ENCODE measurements around the gene RXFP4.

RXFP4 gene

GRCh38 chr1:155931332-155932038, 10.0 kb upstream of the RXFP4 start:
- no peak for DNase-seq

DNA sequence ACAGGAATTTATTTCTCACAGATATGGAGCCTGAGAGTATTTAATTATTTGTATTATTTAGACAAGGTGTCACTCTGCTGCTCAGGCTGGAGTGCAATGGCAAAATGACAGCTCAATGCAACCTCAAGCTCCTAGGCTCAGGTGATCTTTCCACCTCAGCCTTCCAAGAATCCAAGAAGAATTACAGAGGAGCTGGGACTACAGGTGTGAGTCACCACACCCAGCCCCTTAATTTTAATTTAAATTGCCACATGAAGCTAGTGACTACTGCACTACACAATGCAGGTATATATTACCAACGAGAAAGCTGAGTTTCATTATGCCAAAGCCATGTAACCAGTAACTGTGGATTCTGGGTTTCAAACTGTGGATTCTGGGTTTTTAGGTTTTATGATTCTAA, 9.4 kb upstream of the RXFP4 start:
- no peak for DNase-seq

GRCh38 chr1:155932487-155932886, 9.0 kb upstream of the RXFP4 start:
- DNase-seq = no peak

DNA sequence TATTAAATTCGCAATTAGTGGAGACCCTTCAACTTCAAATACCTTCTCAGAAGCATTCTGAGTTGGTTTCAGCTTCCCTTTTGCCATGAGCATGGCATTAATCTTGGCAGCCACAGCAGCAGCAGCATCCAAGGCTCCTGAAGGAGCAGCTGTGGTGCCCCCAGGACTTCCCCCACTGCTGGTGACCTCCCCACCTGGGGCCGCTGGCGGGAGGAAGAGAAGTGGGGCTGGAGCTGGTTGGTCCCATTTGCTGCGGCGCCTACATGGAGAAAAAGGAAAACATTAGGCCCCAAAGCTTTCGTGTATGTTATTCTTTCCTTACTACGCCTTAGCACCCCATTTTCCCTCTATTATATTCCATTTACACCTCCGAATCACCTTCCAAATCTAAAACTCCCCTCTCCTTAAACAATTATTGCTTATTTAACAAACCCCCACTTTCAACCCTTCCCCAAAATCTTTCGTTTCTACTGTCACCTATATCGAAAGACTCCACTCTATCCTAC, 7.8 kb upstream of the RXFP4 start:
- DNase-seq = no peak

DNA sequence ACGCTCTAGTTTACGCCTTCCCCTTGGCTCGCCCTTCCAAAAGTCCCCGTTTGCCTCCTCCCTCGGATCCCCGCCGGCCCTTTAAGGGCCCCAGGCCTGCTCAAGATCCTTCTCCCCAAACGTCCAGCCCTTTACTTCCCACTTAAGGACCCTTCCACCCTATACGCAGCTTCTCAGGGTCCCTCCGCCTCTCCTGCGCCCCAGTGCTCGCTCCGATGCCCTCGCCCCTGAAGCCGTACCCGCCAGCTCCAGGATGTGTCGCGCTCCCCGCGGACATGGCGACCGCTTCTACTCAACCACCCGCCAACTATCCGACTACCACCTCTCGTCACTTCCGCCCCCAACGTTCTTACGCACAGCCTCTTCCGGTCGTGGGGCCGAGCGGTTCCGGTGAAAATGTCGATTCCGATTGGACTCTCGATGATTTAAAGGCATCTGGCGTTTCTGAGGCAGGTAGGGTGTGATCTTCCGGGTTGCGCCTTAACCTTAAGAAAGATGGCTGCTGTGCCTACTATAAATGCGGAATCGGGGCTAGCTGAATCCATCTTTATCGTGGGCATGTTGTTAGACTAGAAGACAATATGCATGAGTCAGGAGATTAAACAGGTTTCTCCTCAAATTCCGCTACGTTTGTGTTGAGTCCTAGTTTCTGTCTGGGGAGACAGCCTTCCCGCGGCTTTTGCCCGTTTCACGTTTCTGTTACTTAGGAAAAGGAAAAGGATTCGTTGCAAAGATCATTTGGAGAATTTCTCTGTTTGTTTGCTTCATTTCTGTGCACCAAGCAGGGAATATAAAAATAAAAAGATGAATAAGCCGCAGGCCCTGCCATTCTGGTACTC, 7.1 kb upstream of the RXFP4 start, which contains the start of gene KHDC4:
KHDC4 (minus strand) TSS at position 317 of the 839 bp plus-strand sequence; CDS start at position 277, 40 bp downstream.
- peak; percentile 99 for DNase-seq

DNA sequence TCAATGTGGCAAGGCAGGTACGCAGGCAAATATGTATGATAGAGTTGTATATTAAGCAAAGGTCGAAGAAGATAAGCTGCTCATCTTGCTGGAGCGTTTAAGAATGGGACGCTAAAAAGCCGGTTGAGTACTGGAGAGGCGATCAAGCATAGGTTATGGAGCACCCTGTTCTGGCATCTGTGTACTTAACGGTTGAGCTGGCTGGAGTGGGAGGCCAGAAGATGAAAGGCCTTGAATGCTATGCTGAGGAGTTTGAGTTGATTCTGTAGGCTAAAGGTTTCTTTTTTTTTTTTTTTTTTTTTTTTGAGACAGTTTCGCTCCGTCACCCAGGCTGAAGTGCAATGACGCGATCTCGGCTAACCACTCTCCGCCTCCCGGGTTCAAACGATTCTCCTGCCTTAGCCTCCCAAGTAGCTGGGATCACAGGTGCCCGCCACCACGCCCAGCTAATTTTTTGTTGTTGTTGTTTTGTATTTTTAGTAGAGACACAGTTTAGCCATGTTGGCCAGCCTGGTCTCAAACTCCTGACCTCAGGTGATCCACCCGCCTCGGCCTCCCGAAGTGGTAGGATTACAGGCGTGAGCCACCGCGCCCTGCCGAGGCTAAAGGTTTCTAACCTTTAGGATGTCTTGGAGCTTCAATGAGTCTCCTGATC, 6.4 kb upstream of the RXFP4 start:
- DNase-seq = peak; percentile 10

DNA sequence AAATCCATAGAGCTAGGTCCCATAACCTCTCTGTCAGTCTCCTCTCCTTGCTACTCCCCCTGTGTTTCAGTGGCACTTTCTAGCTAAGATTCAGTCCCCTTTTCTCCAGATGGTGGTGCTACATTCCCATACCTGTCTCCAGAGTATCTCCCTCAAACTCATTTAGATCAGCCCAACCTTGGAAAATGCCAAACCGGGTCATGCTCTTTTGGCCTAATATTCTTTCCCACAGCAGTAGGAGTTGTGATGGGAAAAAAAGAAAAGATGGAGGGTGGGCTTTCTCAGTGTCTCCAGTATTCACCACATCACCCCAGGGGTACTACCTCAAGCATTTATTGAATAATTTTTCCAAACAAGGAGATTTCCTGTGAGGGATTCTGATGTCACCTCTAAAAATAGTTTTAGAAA, 3.2 kb upstream of the RXFP4 start:
- DNase-seq = peak; percentile 76

- peak; percentile 62 for DNase-seq
Observed at GRCh38 chr1:155940482-155940992, 901 bp upstream of the RXFP4 start.

- no peak for DNase-seq
Observed at GRCh38 chr1:155941845-155942531, 550 bp downstream of the RXFP4 start.

GRCh38 chr1:155942578-155943141, 1.2 kb downstream of the RXFP4 start:
- DNase-seq = peak; percentile 21

GRCh38 chr1:155944444-155944799, 3.0 kb downstream of the RXFP4 start:
- DNase-seq = no peak

DNA sequence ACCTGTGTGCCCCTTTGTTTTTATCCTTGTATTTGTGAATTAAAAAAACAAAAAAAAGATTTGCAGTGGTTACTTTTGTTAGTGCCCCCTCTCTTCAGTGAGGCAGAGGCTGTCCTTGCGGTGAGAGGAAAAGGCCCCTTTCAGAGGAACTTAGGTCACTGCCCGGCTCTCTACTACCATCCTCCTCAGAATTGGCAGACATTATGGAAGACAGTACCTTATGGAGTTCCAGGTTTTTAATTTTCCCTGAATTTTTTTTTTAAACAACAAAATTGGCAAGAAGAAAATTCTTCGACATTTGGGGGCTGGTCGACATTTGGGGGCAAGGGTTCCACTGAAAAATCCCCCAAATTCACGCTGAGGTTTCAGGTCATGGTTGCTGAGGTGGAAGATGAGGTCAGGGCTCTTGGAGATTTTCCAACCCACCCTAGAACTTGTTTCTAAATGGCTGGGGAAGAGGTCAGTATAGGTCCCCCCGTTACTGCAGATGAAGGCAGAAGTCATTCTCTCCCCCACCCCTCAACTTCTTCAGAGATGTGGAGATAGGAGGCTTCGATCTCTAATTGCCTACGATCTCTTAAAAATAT, 5.3 kb downstream of the RXFP4 start:
- no peak for DNase-seq

DNA sequence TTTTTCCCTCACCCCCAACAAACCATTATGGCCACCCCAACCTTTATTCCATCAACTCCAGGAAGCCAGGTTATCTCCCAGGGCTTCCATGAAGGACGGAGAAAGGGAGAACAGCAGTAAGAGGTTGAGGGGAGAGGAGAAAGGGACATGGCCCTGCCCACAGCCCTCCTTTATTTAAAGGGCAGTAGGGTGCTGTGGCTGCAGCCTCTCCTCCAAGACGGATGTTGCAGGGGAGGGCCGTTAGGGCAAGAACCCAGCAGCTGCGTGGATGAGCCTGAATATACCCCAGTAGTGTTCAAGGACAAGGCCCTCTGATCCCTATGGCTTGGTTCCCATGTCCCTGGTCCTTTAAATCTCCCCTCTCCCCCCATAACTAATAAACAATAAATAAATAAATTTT, 5.9 kb downstream of the RXFP4 start:
- no peak for DNase-seq

- DNase-seq = no peak
Observed at GRCh38 chr1:155947741-155948140, 6.3 kb downstream of the RXFP4 start.

GRCh38 chr1:155950829-155951228, 9.4 kb downstream of the RXFP4 start:
- no peak for DNase-seq

DNA sequence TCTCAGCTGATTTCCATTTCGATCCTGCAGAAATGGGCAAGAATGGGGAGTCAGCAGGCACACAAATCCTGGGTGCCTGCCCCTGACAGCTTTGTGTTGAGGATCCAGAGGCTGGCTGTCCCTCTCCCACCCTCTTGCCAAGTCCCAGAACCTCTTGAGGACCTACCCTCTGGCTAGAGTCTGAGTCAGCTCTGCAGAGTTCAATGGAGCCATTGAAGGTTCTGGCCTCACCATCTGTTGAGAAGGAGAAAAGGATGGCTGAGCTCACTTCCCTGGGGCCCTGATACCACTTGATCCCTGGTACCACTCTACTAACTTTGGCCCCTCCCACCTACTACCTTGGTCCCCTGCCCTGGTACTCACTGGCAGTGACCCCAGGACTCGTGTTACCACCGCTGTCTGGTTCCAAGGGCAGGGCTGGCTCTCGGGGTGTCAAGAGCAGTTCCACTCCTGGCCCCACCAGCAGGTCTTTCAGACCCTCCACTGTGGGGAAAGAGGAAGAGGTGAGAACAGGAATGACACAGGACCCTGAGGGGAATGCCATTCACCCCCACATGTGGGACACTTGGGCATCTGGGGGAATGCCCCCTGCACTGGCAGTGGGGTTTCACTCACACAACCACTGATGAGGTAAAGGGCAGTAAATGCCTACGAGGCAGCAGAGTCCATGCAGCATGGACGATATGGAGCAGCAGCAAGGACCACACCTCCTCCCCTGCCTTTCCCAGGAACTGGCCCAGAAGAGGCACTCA, 10.5 kb downstream of the RXFP4 start:
- no peak for DNase-seq

- no peak for DNase-seq
Observed at GRCh38 chr1:155952505-155952890, 11.1 kb downstream of the RXFP4 start.

- DNase-seq = no peak
Observed at GRCh38 chr1:155954645-155955044, 13.2 kb downstream of the RXFP4 start.

DNA sequence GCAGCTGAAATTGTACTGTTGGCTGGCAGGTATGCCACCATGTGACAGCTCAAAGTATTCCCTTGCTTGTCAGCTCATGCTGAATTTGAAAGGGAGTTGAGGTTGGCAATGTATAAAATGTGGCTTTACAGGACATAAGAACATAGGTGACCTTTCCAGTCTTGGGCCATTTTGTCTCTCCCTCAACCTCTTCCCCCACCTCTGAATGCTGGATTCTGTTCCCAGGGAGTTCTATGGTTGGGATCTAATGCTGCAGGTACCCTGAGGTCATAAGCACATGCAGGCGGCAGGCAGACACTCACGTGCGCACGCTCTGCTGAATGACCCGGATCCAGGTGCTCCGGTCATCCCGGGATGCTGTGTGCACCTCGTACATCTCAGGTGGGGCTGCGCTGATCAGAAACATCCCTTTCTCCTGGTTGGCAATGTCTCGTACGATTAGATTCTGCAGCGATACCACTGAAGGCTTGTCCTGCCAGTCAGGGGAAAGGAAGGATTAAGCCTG, 16.0 kb downstream of the RXFP4 start:
- DNase-seq = no peak

GRCh38 chr1:155960081-155960745, 18.8 kb downstream of the RXFP4 start:
- no peak for DNase-seq

Measured in fibroblast of skin of abdomen (primary cell).